Thyroid gland (tissue), 4 donors: ENCODE measurements around the gene TES.

ENCODE experiments used
- CTCF ChIP-seq, 6 experiments: fragments of 200-600 bp in 3 of 6; fragments of 450-650 bp in 3 of 6; sonication (generic) in 3 of 6; IDR thresholded peaks; one replicate each; pipeline ENCODE4 v1.5.1; 2016 to 2019; ENCODE audit warnings: antibody characterized with exemption in 6 of 6, mild to moderate bottlenecking in 2 of 6, inconsistent platforms in 1 of 6, moderate library complexity in 1 of 6
- POLR2A ChIP-seq, 2 donors: fragments of 450-650 bp; IDR thresholded peaks; one replicate each; pipeline ENCODE4 v1.6.1; 2017; ENCODE audit warnings: antibody characterized with exemption in 2 of 2, mild to moderate bottlenecking in 2 of 2, moderate library complexity in 1 of 2

- TF ChIP-seq CTCF (IDR thresholded peaks at IDR 0.05) (peak; percentile 54 to 93 (median 80)), POLR2A (IDR thresholded peaks at IDR 0.05) (no peak)
These were observed 30.0 kb upstream of the TES start for GRCh38 chr7:116180302-116180701.
